ENCODE measurements around the gene HS3ST6. TPM values are rescaled to one million over a fixed set of nuclear protein-coding genes. Genes with fewer than 3 reads are reported as not detected.
"Not testable (repeated sequence)": the region's sequence is repeated elsewhere in the genome, so short reads cannot be mapped to it uniquely, and the experiment has no call there.

Gene HS3ST6
- total RNA-seq, 1 donor from 2014 or later, result not detected

- Mint-ChIP-seq H3K4me3 (ENCODE audit: unreplicated experiment) (no peak overlapping the region), H3K36me3 (ENCODE audit: low read depth) (peaks cover 1% of the 10 kb centered on the region), H3K9me3 (ENCODE audit: low read depth) (no peaks in the 10 kb centered on the region), H3K4me1 (ENCODE audit: low read depth) (peaks cover 12% of the 10 kb centered on the region), H3K27ac (ENCODE audit: unreplicated experiment) (no peak overlapping the region), H3K27me3 (ENCODE audit: low read depth) (peaks cover 12% of the 10 kb centered on the region)
- DNase-seq (ENCODE audit: low spot score), result no peak
- TF ChIP-seq, protein P1, sequence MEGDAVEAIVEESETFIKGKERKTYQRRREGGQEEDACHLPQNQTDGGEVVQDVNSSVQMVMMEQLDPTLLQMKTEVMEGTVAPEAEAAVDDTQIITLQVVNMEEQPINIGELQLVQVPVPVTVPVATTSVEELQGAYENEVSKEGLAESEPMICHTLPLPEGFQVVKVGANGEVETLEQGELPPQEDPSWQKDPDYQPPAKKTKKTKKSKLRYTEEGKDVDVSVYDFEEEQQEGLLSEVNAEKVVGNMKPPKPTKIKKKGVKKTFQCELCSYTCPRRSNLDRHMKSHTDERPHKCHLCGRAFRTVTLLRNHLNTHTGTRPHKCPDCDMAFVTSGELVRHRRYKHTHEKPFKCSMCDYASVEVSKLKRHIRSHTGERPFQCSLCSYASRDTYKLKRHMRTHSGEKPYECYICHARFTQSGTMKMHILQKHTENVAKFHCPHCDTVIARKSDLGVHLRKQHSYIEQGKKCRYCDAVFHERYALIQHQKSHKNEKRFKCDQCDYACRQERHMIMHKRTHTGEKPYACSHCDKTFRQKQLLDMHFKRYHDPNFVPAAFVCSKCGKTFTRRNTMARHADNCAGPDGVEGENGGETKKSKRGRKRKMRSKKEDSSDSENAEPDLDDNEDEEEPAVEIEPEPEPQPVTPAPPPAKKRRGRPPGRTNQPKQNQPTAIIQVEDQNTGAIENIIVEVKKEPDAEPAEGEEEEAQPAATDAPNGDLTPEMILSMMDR (IDR thresholded peaks at IDR 0.05), result no peak
Measured at GRCh38 chr16:1926271-1926670, 8.1 kb upstream of the HS3ST6 start.

DNA sequence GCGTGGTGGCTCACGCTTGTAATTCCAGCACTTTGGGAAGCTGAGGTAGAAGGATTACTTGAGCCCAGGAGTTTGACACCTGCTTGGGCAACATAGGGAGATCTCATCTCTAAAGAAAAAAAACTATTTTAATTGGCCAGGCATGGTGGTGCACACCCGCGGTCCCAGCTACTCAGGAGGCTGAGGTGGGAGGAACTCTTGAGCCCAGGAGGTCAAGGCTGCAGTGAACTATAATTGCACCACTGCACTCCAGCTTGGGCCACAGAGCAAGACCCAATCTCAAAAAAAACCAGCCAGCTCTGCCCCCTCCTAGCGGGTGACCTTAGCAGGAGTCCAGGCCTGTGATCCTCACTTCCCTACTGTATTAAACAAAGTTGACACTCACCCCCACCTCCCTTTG lies 5.9 kb upstream of the HS3ST6 start:
- no peak for DNase-seq (ENCODE audit: low spot score)
- no peak overlapping the region for H3K4me3 Mint-ChIP-seq (ENCODE audit: unreplicated experiment)
- peaks cover 15% of the 10 kb centered on the region for H3K4me1 Mint-ChIP-seq (ENCODE audit: low read depth)
- H3K36me3 Mint-ChIP-seq (ENCODE audit: low read depth), result peaks cover 1% of the 10 kb centered on the region
- TF ChIP-seq, protein P1 (IDR thresholded peaks at IDR 0.05), result no peak
- H3K9me3 Mint-ChIP-seq (ENCODE audit: low read depth), result no peaks in the 10 kb centered on the region
- peaks cover 26% of the 10 kb centered on the region for H3K27me3 Mint-ChIP-seq (ENCODE audit: low read depth)
- no peak overlapping the region for H3K27ac Mint-ChIP-seq (ENCODE audit: unreplicated experiment)

- no peak overlapping the region for H3K4me3 Mint-ChIP-seq (ENCODE audit: unreplicated experiment)
- H3K36me3 Mint-ChIP-seq (ENCODE audit: low read depth), result peaks cover 1% of the 10 kb centered on the region
- peaks cover 30% of the 10 kb centered on the region for H3K27me3 Mint-ChIP-seq (ENCODE audit: low read depth)
- TF ChIP-seq, protein P1 (IDR thresholded peaks at IDR 0.05), result peak; percentile 72
- no peak overlapping the region for H3K27ac Mint-ChIP-seq (ENCODE audit: unreplicated experiment)
- H3K4me1 Mint-ChIP-seq (ENCODE audit: low read depth), result peaks cover 13% of the 10 kb centered on the region
- DNase-seq (ENCODE audit: low spot score), result no peak
- H3K9me3 Mint-ChIP-seq (ENCODE audit: low read depth), result no peaks in the 10 kb centered on the region
Measured at GRCh38 chr16:1923299-1924034, 5.3 kb upstream of the HS3ST6 start.

- Mint-ChIP-seq H3K4me1 (ENCODE audit: low read depth) (peaks cover 13% of the 10 kb centered on the region), H3K27me3 (ENCODE audit: low read depth) (peaks cover 30% of the 10 kb centered on the region), H3K36me3 (ENCODE audit: low read depth) (peaks cover 1% of the 10 kb centered on the region), H3K4me3 (ENCODE audit: unreplicated experiment) (no peak overlapping the region), H3K27ac (ENCODE audit: unreplicated experiment) (no peak overlapping the region), H3K9me3 (ENCODE audit: low read depth) (no peaks in the 10 kb centered on the region)
- DNase-seq (ENCODE audit: low spot score), result no peak
- TF ChIP-seq, protein P1 (IDR thresholded peaks at IDR 0.05), result no peak
Measured at GRCh38 chr16:1922357-1922756, 4.1 kb upstream of the HS3ST6 start.

GRCh38 chr16:1920727-1921171 lies 2.5 kb upstream of the HS3ST6 start:
- peaks cover 13% of the 10 kb centered on the region for H3K4me1 Mint-ChIP-seq (ENCODE audit: low read depth)
- TF ChIP-seq, protein P1 (IDR thresholded peaks at IDR 0.05), result no peak
- DNase-seq (ENCODE audit: low spot score), result no peak
- peaks cover 44% of the 10 kb centered on the region for H3K27me3 Mint-ChIP-seq (ENCODE audit: low read depth)
- peaks cover 1% of the 10 kb centered on the region for H3K36me3 Mint-ChIP-seq (ENCODE audit: low read depth)
- H3K27ac Mint-ChIP-seq (ENCODE audit: unreplicated experiment), result no peak overlapping the region
- no peak overlapping the region for H3K4me3 Mint-ChIP-seq (ENCODE audit: unreplicated experiment)
- no peaks in the 10 kb centered on the region for H3K9me3 Mint-ChIP-seq (ENCODE audit: low read depth)

DNA sequence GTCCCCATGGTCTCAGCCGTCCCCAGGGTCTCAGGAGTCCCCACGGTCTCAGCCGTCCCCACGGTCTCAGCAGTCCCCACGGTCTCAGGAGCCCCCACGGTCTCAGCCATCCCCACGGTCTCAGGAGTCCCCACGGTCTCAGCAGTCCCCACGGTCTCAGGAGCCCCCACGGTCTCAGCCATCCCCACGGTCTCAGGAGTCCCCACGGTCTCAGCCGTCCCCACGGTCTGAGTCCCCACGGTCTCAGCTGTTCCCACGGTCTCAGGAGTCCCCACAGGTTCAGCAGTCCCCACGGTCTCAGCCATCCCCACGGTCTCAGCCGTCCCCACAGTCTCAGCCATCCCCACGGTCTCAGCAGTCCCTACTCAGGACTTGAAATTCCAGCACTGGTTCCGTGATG lies 1.9 kb upstream of the HS3ST6 start:
- H3K36me3 Mint-ChIP-seq (ENCODE audit: low read depth); DNase-seq (ENCODE audit: low spot score); H3K27ac Mint-ChIP-seq (ENCODE audit: unreplicated experiment); H3K4me3 Mint-ChIP-seq (ENCODE audit: unreplicated experiment); H3K9me3 Mint-ChIP-seq (ENCODE audit: low read depth): not testable (repeated sequence)
- peaks cover 45% of the 10 kb centered on the region for H3K27me3 Mint-ChIP-seq (ENCODE audit: low read depth)
- peaks cover 13% of the 10 kb centered on the region for H3K4me1 Mint-ChIP-seq (ENCODE audit: low read depth)

Measured in chondrocyte (in vitro differentiated cells).